ENCODE results near the gene ACP4.

DNA sequence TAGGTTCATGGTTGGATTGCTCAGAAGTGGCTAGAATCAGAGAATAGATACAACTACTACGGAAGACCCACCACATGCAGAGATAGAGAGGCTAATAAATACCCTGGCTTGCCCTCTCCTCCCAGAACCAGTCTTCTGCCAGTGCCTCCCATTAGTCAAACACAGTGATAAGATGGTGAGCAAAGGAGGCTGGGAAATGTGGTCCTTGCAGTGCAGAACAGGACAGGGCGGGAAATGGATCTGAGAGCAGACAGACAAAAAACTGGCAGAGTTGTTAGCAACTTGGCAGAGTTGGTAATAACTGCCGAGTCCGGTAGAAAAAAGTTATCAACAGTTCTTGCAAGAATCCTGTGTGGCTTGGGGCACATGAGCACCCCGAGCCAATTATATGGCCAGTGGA, 24.7 kb downstream of the ACP4 start:
- TF ChIP-seq ZFX (IDR thresholded peaks at IDR 0.05; ENCODE audit: borderline replicate concordance) = no peak
- TF ChIP-seq, protein P1, sequence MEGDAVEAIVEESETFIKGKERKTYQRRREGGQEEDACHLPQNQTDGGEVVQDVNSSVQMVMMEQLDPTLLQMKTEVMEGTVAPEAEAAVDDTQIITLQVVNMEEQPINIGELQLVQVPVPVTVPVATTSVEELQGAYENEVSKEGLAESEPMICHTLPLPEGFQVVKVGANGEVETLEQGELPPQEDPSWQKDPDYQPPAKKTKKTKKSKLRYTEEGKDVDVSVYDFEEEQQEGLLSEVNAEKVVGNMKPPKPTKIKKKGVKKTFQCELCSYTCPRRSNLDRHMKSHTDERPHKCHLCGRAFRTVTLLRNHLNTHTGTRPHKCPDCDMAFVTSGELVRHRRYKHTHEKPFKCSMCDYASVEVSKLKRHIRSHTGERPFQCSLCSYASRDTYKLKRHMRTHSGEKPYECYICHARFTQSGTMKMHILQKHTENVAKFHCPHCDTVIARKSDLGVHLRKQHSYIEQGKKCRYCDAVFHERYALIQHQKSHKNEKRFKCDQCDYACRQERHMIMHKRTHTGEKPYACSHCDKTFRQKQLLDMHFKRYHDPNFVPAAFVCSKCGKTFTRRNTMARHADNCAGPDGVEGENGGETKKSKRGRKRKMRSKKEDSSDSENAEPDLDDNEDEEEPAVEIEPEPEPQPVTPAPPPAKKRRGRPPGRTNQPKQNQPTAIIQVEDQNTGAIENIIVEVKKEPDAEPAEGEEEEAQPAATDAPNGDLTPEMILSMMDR (IDR thresholded peaks at IDR 0.05) = no peak

Data from 22Rv1 (cell line).